ENCODE data around the gene STRIP2. TPM values are rescaled to one million over a fixed set of nuclear protein-coding genes. Genes with fewer than 3 reads are reported as not detected.

Gene STRIP2
- total and polyA plus RNA-seq, 9 of the 15 experiments (the other 6 are each of a cell fraction or from before 2014, with no cell fraction given), result 10.1 to 81.8 (median 42.3) TPM

DNA sequence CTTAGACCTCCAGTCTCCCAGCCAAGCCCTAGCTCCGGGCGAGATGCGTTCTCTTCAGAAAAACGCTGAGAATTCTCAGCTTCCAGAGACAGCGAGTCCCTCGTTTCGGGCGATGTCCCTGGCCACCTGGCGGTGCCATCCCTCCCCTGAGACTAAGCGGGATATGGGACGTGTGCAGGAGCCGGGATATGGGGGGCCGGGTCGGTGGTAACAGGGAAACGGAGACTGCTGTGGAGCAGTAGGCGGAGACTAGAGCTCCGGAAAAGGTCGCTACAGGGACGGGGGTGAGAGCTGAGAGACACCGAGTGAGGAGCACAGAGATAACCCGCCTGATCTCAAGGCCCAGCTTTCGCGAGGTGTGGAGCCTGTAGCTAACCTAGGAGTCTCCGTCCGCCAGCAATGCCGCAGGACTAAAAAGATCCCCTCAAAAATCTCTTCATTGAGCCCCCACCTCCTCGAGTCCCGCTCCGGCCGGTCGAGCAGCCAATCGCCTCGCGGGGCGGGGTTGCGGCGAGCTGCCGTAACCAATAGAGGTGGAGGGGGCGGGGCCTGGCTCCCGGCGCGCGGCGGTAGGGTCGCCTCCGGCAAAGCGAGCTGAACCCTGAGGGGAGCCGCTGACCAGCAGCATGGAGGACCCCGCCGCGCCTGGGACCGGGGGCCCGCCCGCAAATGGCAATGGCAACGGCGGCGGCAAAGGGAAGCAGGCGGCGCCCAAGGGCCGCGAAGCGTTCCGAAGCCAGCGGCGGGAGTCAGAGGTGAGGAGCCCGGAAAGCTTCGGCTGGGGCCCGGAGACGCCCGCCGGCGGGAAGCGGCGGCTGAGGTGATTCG is at the start of gene STRIP2 (continued):
- TF ChIP-seq, protein P1, sequence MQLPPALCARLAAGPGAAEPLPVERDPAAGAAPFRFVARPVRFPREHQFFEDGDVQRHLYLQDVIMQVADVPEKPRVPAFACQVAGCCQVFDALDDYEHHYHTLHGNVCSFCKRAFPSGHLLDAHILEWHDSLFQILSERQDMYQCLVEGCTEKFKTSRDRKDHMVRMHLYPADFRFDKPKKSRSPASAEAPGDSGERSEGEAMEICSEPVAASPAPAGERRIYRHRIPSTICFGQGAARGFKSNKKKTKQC (CRISPR knock-in tag; IDR thresholded peaks at IDR 0.05), result peak; percentile 73; the same call in 1 of the 2 replicates
- peak; percentile 65 for TF ChIP-seq SAP30 (IDR thresholded peaks at IDR 0.05; ENCODE audit: borderline replicate concordance, insufficient read depth, low read depth, low read length, poor library complexity, severe bottlenecking)
- TF ChIP-seq POLR2A (conservative IDR thresholded peaks at IDR 0.05), result peak; percentile 98
- peak; percentile 80; the same call in 1 of the 2 replicates for TF ChIP-seq E2F3 (CRISPR knock-in tag; IDR thresholded peaks at IDR 0.05)
- no peak for TF ChIP-seq PTTG1 (tag; IDR thresholded peaks at IDR 0.05; ENCODE audit: low read depth)
- no peak for TF ChIP-seq ZNF146 (CRISPR knock-in tag; IDR thresholded peaks at IDR 0.05; ENCODE audit: unreplicated experiment)
- TF ChIP-seq HMGN3 (IDR thresholded peaks at IDR 0.05; ENCODE audit: borderline replicate concordance, extremely low read depth, insufficient read length, low read depth, low read length), result peak; percentile 95
- 0 out of 2 replicates have a peak, but pooled peaks have one; percentile 89 for TF ChIP-seq CHCHD3 (CRISPR knock-in tag; IDR thresholded peaks at IDR 0.05)
- TF ChIP-seq NFIX (CRISPR knock-in tag; IDR thresholded peaks at IDR 0.05; ENCODE audit: low read depth), result no peak
- TF ChIP-seq SMAD4 (CRISPR knock-in tag; conservative IDR thresholded peaks at IDR 0.05), result peak; percentile 64
- TF ChIP-seq EP300 (IDR thresholded peaks at IDR 0.05; ENCODE audit: low read length), result 0 out of 2 replicates have a peak, but pooled peaks have one; percentile 12
- no peak; a peak in 1 of 4 replicates for TF ChIP-seq SRF (CRISPR knock-in tag; IDR thresholded peaks at IDR 0.05)
- peak; percentile 21; the same call in 1 of the 2 replicates for TF ChIP-seq JUN (IDR thresholded peaks at IDR 0.05; ENCODE audit: borderline replicate concordance, low read depth, low read length)
- TF ChIP-seq JUN (CRISPR knock-in tag; IDR thresholded peaks at IDR 0.05; ENCODE audit: borderline replicate concordance), result peak; percentile 79; the same call in 1 of the 2 replicates
- TF ChIP-seq ZNF384 (IDR thresholded peaks at IDR 0.05; ENCODE audit: low read depth, low read length), result 0 out of 2 replicates have a peak, but pooled peaks have one; percentile 12
- 0 out of 2 replicates have a peak, but pooled peaks have one; percentile 11 for TF ChIP-seq BCOR (IDR thresholded peaks at IDR 0.05)
- TF ChIP-seq ZFP1 (CRISPR knock-in tag; IDR thresholded peaks at IDR 0.05), result no peak
- peak; percentile 77 for TF ChIP-seq ZNF24 (IDR thresholded peaks at IDR 0.05)
- no peak for TF ChIP-seq MEIS2 (IDR thresholded peaks at IDR 0.05; ENCODE audit: partially characterized antibody)
- no peak for TF ChIP-seq ESRRB (CRISPR knock-in tag; IDR thresholded peaks at IDR 0.05; ENCODE audit: borderline replicate concordance)
- TF ChIP-seq ZBTB1 (CRISPR knock-in tag; IDR thresholded peaks at IDR 0.05; ENCODE audit: borderline replicate concordance, low read depth), result no peak; the same call in 1 of the 2 replicates
- no peak for TF ChIP-seq ARID3A (IDR thresholded peaks at IDR 0.05; ENCODE audit: borderline replicate concordance, low read depth, low read length)
- TF ChIP-seq XRCC3 (IDR thresholded peaks at IDR 0.05), result no peak
- TF ChIP-seq ZNF395 (CRISPR knock-in tag; IDR thresholded peaks at IDR 0.05), result peak; percentile 58; the same call in 1 of the 2 replicates
- peak; percentile 80; the same call in 1 of the 2 replicates for TF ChIP-seq ZNF12 (CRISPR knock-in tag; IDR thresholded peaks at IDR 0.05)

All from K562 (cell line).